Endometrial microvascular endothelial cells (primary cell): ENCODE data around the gene SPOCK1. TPM values are rescaled to one million over a fixed set of nuclear protein-coding genes. Genes with fewer than 3 reads are reported as not detected.

Experiments
- in situ Hi-C: cut with HindIII; loops from 2 replicates; pipeline ENCODE4 v1.10.0; 2017; ENCODE audit warnings: low sequenced_read_pairs, low pct_unique_long_range_greater_than_20kb; ENCODE audit errors: inconsistent ontology term
- total RNA-seq: library from RNA; depleted of rRNA; stranded (reverse); fragments of >200 nt; gene quantifications from one replicate; pipeline ENCODE4 v1.2.3, GENCODE V29; 2015; ENCODE audit errors: inconsistent ontology term

SPOCK1 gene
- total RNA-seq, 1 donor from 2014 or later, result 8.7 TPM

DNA sequence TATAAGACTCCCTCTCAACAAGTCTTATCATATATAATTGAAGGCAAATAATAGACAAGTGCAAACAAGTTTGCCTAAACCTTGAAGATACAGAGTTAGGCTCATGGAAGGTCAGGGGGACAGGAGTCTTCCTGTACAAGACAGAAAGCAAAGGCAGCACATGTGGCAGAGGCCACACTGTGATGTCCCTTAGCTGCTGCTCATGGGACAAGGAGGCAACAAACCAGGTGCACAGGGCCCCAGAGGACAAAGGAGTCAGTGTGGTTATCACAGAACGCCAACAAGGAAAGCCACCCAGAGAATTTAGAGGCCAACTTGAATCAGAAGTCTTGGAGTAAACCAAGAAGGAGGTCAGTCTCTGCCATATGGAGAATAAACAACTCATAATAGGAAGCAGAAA, 444.8 kb downstream of the SPOCK1 start:
- in situ Hi-C loops, result no loop called here

DNA sequence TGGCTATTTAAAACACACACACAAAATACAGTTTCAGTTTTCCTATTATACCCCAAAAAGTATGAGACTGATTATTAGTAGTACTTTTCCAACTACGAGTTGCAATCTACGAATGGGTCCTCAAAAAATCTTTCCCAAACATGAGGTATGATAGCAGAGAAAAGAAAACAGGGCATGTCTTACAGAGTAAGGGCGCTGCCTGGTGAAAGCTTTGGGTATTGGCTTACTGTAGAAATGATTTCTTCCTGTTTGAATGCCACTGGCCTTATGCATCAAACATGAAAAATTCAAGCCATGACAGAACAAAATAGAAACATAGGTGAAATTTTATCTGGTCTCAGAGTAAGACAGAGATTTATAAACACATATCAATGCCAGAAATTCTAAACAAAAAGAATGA, 448.0 kb downstream of the SPOCK1 start:
- in situ Hi-C loops, result no loop called here

DNA sequence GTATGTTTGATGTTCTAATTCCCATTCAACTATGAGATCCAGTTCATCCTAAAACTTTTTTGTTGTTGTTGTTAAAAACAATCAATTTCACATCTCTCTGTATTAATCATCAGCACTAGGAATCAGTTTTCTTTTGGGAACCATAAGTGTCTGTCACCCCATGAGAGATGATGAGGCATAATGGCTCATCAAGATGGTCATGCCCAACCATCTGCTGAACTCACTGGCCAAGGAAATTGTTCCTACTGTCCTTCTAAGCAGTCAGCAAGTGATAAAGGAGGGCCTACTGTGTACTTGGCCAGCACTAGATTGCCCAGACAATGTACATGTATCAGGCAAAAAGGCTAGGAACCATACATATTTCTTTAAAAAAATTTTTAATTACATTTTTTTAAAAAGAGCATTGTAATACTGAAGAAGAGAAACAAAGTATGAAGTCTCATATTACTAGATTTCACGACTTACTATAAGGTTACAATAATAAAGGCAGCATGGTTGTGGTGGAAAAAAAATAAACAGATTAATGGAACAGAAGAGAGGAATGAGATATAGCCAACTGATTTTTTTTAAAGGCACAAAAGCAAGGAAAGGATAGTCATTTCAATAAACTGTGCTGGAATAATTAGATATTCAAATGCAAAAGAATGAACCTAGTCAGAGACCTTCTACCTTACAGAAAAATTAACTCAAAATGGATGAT, 458.3 kb downstream of the SPOCK1 start:
- in situ Hi-C loops, result no loop called here

DNA sequence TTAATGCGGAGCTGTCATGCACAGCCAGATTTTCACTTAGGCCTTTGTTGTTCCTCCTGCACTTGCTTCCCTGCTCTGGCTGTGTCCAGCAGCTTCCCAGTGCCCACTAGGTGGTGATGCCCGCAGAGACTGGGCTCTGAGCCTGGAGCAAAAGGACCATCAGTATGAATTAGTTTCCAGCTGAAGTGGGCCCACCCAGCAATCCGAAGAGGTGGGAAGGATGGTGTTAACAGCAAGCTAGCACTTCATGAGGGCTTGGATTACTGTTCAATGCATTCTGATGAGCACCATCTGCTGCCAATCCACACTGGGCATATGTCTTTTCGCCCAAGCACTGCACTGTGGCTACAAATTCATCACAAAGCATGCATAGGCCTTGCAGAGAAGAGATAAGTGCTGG, 459.1 kb downstream of the SPOCK1 start:
- in situ Hi-C loops, result no loop called here

DNA sequence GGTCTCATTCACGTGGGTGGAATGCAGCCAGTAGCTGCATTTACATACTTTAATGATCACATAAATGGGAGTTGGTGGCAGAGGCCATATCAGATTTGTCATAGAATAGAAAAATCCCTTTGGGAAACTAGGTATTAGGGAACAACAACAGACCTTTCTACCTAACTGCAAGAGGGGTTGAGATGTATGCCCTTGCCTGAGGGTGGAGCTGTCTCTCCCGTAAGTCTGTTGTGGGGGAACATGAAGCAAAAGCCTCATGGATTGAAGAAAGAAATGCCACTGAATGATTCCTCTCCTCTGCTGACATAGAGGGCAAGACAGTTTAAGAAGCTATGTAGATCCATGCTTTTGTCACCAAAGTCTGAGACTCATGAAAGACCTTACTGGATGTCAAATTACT, 461.3 kb downstream of the SPOCK1 start:
- in situ Hi-C loops, result no loop called here

DNA sequence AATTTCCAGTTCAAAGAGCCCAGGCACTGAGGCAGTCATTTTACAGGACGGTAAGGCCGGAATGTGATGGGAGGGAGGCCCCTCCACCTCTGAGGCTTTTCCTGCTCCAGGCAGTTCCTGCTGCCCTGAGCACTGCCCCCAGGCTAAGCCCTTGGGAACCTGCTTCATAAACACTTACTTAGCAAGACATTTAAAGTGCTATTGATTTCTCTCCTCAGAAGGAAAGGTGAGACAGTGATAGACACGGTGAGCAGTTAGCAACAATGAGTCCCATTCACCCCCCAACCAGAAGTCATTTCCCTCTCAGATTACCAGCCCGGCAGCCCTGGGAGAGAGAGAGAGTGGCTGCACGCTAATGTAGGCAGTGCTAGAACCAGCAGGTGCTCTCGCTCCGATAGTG, 462.5 kb downstream of the SPOCK1 start:
- in situ Hi-C loops, result no loop called here

DNA sequence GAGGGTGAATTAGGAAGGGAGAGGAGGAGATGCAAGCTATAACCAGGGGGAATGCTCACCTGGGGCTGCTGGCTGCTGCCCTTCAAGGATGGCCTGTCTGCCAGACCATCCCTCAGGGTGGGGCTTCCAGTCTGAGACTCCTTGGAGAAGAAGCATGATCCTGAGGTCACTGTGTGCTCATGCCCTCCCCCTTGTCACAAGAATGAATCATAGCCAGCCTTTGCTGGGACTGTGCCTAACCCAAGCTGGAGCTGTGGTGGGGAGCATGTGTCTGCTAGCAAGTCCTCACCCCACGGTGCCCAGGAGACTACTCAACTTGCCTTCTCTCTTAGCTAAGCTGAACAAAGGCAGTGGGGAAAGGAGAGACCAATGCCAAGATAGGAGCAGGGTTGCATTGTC, 463.6 kb downstream of the SPOCK1 start:
- in situ Hi-C loops, result no loop called here

DNA sequence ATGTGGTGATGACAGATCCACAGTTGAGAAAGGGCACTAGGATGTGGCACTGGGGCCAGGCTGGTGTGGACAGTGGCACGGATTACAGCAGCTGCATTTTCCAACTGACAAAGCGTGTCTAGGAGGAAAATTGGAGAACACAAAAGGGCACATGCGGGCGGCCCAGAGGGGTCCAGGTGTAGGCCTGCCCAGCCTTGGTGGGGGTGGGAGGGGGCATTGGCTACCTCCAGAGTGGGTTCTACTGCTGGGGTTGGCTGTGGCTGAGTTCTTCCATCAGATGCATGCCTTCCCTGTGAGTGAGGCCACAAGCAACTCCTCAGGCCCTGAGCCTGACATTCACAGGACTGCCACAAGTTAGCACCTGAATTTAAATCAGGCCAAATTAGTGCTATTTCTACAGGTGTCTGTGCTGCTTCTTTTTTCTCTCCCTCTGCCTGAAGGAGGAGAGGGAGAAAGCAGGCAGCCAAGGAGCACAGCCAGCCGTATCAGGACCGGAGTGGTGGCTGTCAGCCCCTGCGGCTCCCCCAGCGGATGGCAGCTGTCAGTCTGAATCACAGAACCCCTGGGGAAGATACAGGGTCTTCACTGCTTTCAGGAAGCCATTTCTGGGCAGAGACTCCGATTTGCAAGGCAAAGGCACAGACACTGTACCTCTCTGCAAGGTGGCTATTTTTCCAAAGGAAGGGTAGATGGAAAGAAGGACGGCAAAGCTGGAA, 464.2 kb downstream of the SPOCK1 start:
- in situ Hi-C loops, result no loop called here

DNA sequence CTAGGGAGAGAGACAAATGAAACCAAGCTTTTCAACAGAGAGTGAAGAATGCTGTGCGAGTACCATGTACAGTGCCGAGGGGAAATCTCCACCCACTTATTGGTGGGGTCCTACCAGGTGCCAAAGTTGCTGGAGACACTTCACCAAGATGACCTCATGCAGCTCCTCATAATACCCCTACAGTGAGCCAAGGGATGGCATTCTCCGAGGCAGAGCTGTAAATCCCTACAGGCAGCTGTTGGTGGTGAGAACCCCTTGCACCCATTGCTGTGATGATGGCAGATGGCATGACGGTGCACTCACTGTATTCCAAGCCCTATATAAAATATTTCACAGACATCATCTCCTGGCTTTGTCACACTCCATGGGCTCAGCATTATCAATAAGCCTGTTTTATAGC, 464.9 kb downstream of the SPOCK1 start:
- in situ Hi-C loops, result no loop called here

DNA sequence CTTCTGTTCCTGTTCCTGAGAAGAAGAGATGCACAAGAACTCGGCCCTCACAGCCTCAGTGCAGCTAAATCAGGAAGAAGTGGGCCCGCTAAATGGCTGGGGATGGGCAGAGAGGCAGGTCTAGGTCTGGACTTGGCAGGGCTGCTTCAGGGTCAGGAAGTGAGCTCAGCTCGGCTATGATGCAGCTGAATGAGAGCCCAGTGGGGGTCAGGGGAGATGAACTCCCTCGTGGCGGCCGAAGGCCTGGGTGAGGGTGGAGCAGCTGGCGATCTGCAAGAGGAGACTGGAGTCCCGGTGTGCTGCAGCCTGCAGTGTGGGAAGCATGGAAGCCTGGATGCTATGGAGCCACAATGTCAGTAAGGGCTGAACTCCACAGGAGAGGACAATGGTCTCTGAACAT, 466.2 kb downstream of the SPOCK1 start:
- in situ Hi-C loops, result no loop called here

DNA sequence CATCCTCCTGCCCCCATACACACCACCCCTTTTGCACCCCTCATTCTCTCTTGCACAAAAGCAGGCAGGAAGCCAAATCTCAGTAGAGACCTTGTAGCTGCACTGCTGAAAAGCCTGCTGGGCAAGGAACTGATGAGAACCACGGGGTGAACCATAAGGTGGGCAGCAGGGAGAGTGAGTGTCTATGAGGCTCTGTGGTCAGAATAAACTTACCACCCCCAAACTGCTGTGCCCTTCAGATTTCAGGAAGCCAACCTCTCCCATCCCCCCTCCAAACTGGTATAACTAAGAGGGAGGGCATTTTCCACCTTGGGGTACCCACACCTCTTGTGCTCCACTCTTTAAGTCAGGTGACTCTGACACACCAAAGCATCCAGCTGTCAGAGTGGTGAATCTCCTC, 471.4 kb downstream of the SPOCK1 start:
- in situ Hi-C loops, result no loop called here

DNA sequence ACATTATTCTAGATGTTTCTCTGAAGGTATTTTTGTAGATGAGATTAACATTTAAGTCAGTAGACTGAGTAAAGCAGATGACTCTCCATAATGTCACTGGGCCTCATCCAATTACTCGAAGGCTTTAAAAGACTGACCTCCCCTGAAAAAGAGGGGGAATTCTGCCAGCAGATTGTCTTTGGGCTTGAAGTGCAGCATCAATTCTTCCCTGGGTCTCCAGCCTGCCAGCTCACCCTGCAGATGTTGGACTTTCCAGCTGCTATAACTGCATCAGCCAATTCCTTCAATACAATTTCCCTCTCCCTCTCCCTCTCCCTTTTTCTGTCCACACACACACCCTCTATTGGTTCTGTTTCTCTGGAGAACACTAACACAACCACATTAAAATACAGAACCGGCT, 472.8 kb downstream of the SPOCK1 start:
- in situ Hi-C loops, result no loop called here

DNA sequence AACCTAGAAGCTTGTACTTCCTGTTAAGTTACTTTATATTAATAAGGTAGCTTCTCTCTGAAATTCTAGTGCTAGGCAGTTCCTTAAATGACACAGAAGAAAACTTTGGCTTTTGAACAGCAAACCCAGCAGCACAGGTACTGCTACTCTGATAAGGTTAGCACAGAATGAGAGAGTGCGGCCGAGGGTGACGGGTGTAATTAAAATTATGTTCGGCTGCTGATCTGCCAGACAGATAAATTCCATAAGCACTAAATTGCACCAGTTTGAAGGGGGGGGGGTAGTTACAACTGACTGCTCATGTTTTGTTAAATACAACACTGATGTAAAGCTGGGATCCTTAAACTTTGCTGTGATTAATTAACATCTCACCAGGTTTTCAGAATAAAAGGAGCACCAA, 475.1 kb downstream of the SPOCK1 start:
- in situ Hi-C loops, result no loop called here

DNA sequence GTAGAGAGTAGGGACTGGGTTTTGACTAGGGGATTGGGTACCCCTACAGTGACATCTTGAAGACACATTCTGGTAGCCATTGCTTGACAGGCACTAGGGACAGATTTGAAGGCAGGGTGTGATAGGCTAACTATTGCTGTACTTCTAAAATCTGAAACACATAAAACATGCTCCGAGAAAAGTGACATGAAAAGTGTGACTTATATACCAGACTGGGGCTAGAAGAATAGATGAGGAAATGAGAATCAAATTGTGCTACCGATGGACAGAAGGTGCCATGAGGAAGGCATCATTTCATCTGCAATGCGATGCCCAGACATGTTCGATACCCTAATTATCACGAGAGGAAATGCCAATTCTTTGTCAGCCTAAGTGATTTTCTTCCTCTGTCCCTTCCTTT, 475.8 kb downstream of the SPOCK1 start:
- in situ Hi-C loops, result no loop called here

DNA sequence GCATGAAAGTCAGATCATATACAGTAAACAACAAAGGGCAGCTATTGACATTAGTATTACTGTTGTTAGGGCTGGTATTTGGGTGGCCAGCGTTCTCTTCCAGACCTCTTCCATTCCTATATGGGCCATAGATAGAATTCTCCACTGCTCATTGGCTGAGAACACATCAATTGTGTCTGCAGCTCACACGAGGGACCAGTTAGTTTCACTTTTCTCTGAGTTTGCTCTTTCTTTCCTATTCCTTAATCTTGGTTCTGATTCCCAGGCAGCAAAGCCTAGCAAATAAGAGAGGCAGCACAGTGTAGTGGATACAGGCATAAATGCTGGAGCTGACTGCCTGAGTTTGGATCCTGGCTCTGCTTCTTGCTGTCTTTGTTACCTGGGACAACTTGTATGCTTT, 476.4 kb downstream of the SPOCK1 start:
- in situ Hi-C loops, result no loop called here

DNA sequence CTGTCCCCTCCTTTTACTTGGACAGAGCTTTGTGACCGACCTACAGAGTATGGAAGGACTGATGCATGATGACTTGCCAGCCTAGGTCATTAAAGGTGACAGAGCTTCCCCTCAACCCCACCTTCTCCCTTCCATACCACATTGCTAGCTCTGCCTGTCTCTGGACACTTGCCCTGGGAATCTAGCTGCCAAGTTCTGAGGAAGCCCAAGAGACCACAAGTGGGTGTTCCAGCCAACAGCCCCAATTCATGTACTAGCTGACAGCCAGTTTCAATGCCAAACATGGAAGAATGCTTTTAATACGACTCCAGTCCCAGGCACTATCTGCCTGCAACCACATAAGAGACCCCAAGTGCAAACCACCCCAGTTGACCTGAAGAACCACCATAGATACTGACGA, 477.1 kb downstream of the SPOCK1 start:
- in situ Hi-C loops, result no loop called here

DNA sequence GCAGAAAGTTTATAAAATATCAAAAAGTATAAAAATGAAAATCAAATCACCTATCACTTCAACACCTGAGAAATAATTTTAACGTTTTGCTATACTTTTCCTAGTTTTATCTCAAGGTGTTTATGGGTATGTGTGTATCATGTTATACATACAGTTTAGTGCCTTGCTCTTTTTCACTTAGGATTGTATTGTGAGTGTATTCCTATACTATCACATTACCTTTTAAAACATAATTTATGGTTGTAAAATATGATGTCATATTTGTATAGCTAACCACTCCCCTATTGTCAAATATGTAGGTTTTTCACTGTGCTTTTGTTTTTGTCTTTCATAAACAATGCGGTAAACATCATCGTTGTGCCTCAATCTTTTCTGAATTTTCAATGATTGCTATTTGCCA, 479.9 kb downstream of the SPOCK1 start:
- in situ Hi-C loops, result no loop called here

DNA sequence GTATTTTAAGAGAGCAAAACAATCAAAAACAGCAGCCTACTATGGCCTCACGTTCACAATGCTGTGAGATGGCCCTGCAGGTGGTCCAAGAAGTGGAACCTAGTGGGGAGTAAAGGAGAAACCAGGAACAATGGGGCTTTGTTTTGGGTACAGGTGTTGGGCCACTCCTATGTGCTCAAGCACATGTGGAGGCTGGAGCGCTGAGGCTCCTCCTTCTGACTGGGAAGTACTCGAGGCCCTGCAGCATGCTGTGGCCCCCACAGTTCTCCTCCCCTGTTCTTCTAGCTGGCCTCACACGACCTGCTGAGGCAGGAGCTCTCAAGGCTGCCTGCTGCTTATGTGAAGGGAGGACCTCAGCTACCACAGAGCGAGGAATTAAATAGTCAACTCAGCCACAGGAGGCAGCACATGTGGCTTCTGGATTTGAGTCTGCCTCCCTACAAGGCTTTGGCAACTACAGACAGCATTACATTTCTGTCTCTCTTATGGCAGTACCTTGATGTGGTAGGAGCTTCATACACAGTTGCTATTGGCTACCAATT, 482.3 kb downstream of the SPOCK1 start:
- in situ Hi-C loops, result no loop called here

DNA sequence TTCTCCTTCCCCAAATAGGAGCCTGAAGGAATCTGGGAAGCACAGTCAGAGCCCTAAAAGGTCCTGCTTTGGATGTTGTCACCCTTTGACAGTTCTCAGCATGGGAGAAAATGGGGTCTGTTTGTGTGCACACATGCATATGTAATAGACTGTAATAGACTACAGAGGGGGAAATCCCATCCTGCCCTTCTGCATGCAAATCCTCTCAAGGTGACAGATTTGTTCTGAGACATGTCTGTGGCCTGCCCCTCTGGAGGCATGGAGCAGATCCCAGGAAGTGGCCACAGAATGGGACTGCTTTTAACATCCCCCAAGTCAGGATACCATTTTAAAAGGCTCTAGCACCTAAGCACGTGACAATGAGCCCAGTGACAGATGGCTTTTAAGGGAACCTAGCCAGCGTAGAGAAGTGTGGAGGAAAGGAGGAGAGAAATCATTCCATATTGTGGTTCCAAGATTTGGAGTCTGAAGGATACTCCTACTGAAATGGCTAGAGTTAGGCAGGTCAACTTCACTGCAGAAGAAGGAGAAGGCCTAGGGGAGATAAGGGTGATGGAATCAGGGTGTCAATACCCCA, 483.5 kb downstream of the SPOCK1 start:
- in situ Hi-C loops, result no loop called here

DNA sequence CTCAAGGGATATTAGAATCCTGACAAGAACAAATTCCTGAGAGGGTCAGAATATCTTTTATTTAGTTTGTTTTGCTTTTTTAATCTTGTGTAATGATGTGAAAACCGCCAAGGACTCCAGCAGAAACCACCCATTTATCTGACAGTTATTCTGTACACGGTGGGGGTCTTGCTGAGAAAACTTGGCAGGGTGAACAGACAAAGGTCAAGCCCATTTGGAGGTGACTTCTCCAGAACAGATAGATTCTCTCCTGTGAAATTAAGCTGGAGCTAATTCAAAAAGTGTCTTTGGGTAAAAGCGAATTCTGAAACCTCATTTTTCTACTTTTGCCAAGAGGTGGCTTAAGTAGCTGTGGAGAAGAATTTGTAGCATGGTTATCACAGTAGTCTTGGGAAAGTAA, 484.4 kb downstream of the SPOCK1 start:
- in situ Hi-C loops, result no loop called here
